Ammon's horn (tissue), 1 donor: Measurements from ENCODE around the gene CD2.

Experiments used
- DNase-seq: peaks from one replicate; pipeline ENCODE4 v3.0.0-alpha.2; 2016; ENCODE audit warnings: low spot score

The CD2 gene

GRCh38 chr1:116777831-116778830 is 23.9 kb downstream of the CD2 start:
- no peak for DNase-seq

- no peak for DNase-seq
Observed at GRCh38 chr1:116781034-116781433, 26.8 kb downstream of the CD2 start.

- DNase-seq, result no peak
Observed at GRCh38 chr1:116785006-116785405, 30.8 kb downstream of the CD2 start.

DNA sequence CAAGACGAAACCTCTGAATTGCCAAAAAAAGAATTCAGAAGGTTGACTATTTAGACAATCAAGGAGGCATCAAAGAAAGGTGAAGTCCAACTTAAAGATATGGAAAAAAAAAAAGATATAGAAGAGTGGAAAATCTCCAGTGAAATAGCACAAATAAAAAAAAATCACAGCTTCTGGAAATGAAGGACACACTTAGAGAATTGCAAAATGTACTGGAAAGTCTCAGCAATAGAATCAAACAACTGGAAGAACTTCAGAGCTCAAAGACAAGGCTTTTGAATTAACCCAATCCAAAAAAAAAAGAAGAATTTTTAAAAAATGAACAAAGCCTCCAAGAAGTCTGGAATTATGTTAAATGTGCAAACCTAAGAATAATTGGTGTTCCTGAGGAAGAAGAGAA is 31.8 kb downstream of the CD2 start:
- no peak for DNase-seq

DNA sequence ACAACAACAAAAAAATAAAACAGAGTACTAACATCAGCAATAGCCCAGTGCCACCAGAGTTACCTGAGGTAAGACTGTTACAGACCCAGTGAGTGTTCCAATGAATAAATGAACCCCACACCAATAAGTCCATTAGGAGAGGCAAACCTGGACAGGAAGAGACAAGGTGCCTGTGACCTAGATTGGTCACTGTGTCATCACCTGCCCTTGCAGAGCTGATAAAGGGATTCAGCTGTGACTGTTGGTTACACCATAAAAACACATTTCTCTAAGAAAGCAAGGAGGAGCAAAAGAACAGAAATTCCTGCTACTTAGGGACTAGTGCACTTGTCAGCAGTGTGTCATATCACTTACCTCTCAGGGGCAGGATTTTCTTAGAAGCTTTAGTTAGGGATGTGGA is 37.5 kb downstream of the CD2 start:
- no peak for DNase-seq

DNA sequence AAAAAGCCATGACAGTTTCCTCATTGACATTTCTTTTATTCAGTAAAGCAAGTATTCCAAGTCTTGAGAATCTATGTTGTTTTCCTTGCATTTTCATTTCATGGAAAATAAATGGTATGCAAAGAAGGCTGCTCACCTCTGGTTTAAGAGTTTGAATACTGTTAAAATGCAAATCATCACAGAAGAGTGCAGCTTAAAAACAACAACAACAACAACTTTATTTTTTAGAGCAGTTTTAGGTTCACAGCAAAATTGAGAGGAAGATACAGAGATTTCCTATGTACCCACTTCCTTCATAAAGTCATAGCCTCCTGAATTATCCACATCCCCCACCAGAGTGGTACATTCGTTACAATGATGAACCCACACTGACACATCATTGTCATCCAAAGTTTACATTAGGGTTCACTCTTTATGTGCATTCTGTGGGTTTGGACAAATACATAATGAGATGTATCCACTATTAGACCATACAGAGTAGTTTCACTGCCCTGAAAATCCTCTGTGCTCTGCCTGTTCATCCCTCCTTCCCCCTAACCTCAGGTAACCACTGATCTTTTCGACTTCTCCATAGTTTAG is 39.2 kb downstream of the CD2 start:
- DNase-seq, result no peak

- no peak for DNase-seq
Observed at GRCh38 chr1:116794371-116794770, 40.1 kb downstream of the CD2 start.

- DNase-seq, result no peak
Observed at GRCh38 chr1:116794804-116795481, 40.7 kb downstream of the CD2 start.

DNA sequence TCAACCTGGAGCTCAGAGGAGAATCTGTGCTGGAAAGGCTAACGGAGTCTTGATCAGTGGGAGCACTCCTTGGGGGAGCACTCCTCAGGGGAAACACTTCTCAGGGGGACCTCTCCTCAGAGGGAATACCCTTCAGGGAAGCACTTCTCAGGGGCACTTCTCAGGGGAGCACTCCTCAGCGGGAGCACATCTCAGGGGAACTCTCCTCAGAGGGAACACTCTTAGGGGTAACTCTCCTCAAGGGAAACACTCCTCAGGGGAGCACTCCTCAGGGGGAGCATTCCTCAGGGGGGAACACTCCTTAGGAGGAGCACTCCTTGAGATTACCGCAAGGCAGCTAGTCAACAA is 41.2 kb downstream of the CD2 start:
- no peak for DNase-seq

- DNase-seq, result no peak
Observed at GRCh38 chr1:116804736-116805135, 50.5 kb downstream of the CD2 start.

GRCh38 chr1:116805398-116805797 is 51.2 kb downstream of the CD2 start:
- DNase-seq, result no peak

DNA sequence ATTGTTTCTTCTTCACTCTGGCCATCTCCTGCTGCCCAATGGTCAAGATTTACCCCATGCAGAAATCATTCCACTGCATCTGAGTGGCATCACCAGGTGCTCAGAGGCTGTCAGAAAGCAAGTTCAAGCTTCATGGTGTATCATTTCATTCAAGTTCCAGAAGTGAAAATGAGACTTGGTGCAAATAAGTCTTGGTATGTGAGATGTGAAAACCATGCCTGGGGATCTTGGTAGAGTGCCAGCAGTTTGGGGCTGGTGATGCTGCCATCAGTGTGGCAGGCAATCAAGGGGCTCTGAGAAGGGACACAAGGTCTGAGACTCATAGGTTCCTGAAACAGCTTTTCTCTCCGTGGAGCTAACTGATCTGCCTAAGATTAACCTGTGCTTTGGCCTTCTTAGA is 52.0 kb downstream of the CD2 start:
- no peak for DNase-seq

- DNase-seq, result no peak
Observed at GRCh38 chr1:116806671-116807070, 52.4 kb downstream of the CD2 start.

- no peak for DNase-seq
Observed at GRCh38 chr1:116807394-116808199, 53.4 kb downstream of the CD2 start.

DNA sequence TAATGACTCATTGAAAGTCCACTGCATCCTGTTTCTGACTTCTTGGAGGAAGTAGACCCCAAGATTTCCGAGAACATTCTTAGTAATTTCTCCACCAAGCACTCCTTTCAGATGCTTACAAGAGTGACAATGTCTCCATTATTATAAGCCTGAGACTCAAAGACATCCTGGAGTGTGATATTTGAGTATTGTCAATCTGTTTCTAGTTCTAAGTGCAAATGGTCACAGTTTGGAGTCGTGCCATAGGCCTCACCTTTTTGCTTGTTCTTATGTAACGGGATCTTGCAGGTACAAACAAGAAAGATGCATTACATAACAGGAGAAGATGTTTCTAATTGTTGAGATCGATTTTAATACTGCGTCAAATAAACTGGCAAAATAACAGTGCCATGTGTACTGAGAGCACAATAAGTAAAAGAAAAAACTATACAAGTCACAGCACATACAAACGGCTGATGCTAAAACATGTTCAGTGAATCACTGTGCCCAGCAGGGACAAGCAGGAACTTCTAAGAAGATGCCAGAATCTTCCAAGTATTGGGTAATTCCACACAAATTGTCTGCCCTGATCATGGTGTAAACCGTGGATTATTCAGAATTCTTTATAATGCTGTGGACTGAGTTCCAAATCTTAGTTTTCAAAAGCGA is 54.1 kb downstream of the CD2 start:
- no peak for DNase-seq

DNA sequence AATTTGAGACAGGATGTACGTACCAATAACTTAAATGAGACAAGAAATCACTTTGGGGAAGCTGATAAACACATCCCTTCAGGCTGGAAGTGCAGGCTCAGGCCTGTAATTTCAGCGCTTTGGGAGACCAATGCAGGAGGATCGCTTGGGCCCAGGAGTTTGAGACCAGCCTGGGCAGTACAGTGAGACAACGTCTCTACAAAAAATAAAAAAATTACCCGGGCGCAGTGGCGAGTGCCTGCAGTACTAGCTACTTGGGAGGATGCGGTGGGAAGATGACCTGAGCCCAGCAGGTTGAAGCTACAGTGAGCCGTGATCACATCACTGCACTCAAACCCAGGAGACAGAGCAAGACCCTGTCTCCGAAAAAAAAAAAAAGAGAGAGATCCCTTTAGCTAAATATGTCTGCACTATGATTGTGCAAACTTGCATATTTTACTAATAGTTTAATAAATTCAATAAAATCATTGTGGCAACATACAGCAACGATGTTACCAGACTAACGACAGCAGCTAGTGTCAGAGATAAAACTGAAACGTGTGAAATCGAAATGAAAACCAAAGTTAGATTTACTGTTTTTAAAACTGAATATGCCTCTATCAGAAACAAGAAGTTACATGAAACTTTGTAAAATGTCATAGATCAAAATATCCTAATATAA is 54.7 kb downstream of the CD2 start:
- no peak for DNase-seq

DNA sequence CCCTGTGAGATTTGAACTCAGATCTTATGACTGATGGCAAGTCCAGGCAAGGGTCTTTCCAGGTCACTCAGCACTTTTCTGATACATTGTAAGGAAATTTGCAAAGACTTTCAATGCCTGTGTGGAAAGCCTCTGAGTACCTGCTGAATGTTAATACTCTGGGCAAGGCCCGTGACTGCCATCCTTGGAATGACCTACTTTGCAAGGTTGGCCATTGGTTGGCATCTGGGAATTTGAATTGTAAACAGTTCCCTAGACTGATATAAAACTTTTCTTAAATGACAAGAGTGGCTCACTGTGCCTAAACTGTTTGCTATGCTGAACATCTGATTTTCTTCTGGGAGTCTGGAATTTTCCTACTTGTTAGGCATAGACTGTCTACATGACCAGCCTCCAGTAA is 57.1 kb downstream of the CD2 start:
- DNase-seq, result no peak

DNA sequence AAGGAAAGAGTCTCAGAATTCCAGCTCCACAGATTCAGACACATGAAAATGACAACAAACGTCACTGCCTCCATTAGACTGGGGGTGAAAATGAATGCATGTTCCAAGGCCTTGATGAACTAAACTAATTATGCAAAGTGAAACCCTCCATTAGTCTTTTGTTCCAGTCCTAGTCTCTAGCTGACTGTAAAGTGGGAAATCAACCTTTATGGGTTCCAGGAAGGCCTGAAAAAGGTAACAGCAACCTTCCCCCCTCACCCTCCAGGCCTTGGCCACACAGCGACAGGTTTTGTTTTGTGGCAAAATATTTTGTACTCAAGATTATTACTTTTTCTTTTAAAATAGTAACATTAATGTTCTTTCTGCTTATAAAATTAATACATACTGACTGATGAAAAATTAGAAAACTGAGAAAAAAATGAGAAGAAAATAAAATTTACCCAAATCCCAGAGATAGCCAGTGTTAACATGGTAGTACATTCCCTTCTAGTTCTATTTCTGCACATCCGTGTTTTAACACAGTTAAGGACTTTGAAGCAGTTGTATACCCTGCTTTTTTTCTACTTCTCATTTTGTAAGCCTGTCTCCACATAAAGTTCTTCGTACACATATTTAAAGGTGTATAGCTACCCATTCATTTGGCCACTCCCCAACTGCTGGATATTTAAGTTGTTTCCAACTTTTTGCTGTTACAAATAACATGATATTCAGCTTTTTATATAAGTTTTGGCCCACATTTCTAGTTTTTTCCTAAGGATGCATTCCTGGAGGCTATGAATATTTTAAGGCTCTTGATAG is 60.9 kb downstream of the CD2 start:
- DNase-seq, result no peak

DNA sequence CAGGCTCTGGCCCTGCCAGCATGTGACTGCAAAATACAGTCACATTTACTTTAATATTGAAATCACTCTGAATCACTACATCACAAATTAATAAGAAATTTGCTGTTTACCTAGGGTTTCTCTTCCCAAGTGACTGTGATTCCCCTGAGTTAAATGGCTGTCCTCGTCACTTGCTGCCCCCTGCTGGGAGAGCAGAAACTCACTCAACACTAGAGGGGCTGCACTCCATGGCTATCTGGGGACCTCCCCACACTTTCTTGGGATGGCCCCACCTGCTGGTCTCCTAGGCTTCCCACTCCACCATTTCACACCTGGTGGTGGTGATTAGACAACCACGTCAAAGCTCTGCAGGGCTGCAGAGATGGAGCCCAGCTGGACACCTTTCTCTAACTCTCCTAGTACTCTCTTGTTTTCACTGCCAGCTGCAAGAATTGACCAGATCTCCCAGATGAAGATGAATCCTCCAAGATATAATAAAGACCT is 63.4 kb downstream of the CD2 start:
- DNase-seq, result no peak
